Mucosa of stomach (tissue), 1 donor: ENCODE data around the gene EEF2.
"Not testable (repeated sequence)": the region's sequence is repeated elsewhere in the genome, so short reads cannot be mapped to it uniquely, and the experiment has no call there.

Source experiments
- H3K27me3 ChIP-seq: one replicate; pipeline ENCODE4 v1.7.0; 2013; ENCODE audit warnings: mild to moderate bottlenecking, low read length; ENCODE audit not compliant: control insufficient read depth, insufficient read depth
- H3K36me3 ChIP-seq: one replicate; pipeline ENCODE4 v1.7.0; 2013; ENCODE audit warnings: low read length; ENCODE audit not compliant: control insufficient read depth, insufficient read depth
- H3K4me1 ChIP-seq: one replicate; pipeline ENCODE4 v1.7.0; 2013; ENCODE audit warnings: mild to moderate bottlenecking, low read length; ENCODE audit not compliant: control insufficient read depth, insufficient read depth
- H3K4me3 ChIP-seq: one replicate; pipeline ENCODE4 v1.7.0; 2013; ENCODE audit warnings: low read length
- H3K9ac ChIP-seq: one replicate; pipeline ENCODE4 v1.7.0; 2013; ENCODE audit warnings: mild to moderate bottlenecking, low read length, moderate library complexity
- H3K9me3 ChIP-seq: one replicate; pipeline ENCODE4 v1.7.0; 2013; ENCODE audit warnings: mild to moderate bottlenecking, low read length, moderate library complexity; ENCODE audit not compliant: control insufficient read depth
- donor health status: Pancreatic carcinoma.

The EEF2 gene

GRCh38 chr19:3954107-3954506, 31.2 kb downstream of the EEF2 start:
- no peak overlapping the region for H3K9ac ChIP-seq
- H3K4me1 ChIP-seq: no peaks in the 10 kb centered on the region

GRCh38 chr19:3952755-3953276, 32.4 kb downstream of the EEF2 start:
- H3K4me3 ChIP-seq, H3K9me3 ChIP-seq, H3K36me3 ChIP-seq, H3K9ac ChIP-seq, H3K4me1 ChIP-seq, H3K27me3 ChIP-seq: not testable (repeated sequence)

More at GRCh38 chr19:3954107-3954506, 31.2 kb downstream of the EEF2 start:
- Histone ChIP-seq H3K36me3 (no peaks in the 10 kb centered on the region), H3K27me3 (peaks cover 8% of the 10 kb centered on the region), H3K9me3 (no peaks in the 10 kb centered on the region), H3K4me3 (no peak overlapping the region)

DNA sequence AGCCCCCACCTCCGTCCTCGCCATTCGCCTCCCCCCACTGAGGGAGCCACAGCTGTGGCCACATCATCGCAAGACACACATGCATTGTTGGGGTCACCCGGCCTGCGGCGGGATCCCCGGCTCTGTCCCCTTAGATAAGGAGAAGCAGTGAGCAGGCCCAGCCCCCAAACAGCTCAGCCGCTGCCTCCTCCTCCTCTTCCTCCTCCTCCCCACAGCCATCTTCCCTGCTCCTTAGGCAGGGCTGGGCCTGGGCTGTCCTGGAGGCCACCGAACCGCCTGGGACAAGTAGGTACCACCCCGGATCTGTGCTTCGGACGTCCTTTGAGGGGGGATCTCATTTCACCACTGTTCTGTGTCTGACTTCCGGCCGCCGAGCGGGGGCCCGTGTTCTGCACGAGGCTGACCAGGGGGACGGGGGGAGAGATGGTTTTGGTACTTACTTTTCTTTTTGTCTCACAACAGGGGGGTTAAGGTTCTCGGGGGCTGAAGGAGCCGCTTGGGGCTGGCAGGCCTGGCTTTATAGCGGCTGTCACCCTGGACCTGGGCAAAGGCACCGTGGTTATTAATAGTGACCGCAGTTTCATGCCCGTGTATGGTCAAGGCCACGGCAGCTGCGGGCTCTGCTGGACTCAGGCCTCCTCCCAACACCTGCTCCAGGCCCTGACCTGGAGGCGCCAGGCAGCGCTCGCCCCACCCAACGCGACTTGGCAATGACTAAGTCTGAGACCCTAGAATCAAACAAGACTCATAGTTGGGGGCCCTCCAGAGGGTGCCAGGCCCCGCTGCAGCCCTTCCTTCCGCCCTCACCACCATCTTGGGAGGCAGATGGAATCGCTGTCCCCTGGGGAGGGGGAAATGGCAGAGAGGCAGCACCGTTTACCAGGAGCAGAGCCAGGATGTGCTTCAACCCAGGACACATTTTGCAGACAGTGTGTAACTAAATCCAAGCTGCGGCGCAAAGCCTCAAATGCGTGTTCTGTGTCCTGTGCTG, 34.1 kb downstream of the EEF2 start:
- H3K9ac ChIP-seq: no peak overlapping the region
- peaks cover 8% of the 10 kb centered on the region for H3K27me3 ChIP-seq
- H3K4me3 ChIP-seq: no peak overlapping the region
- H3K4me1 ChIP-seq: no peaks in the 10 kb centered on the region
- H3K9me3 ChIP-seq: no peaks in the 10 kb centered on the region
- H3K36me3 ChIP-seq: no peaks in the 10 kb centered on the region

GRCh38 chr19:3949997-3950859, 35.0 kb downstream of the EEF2 start:
- Histone ChIP-seq H3K9ac (no peak overlapping the region), H3K36me3 (no peaks in the 10 kb centered on the region), H3K9me3 (no peaks in the 10 kb centered on the region), H3K4me1 (no peaks in the 10 kb centered on the region), H3K4me3 (no peak overlapping the region), H3K27me3 (peaks cover 8% of the 10 kb centered on the region)

DNA sequence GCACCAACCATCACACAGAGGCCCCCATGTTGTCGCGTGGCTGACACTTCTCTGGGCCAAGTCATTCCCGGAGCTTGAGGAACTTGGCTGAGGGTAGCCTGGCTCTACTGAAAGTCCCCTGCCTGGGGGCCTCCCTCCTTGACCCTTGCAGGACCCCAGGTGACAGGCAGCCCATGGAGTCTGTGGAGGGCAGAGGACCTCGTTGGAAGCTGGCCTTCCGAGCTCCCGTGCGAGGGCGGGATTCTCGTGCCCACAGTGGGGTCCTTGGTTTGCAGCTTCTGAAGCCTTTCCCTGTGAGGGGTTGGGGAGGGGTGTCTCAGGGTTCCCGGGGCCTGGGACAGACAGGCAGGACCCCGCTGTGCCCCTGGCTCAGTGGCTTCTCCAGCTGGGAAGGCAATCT, 36.0 kb downstream of the EEF2 start:
- Histone ChIP-seq H3K4me3 (no peak overlapping the region), H3K4me1 (no peaks in the 10 kb centered on the region), H3K36me3 (no peaks in the 10 kb centered on the region), H3K9me3 (no peaks in the 10 kb centered on the region), H3K27me3 (peaks cover 8% of the 10 kb centered on the region), H3K9ac (no peak overlapping the region)

DNA sequence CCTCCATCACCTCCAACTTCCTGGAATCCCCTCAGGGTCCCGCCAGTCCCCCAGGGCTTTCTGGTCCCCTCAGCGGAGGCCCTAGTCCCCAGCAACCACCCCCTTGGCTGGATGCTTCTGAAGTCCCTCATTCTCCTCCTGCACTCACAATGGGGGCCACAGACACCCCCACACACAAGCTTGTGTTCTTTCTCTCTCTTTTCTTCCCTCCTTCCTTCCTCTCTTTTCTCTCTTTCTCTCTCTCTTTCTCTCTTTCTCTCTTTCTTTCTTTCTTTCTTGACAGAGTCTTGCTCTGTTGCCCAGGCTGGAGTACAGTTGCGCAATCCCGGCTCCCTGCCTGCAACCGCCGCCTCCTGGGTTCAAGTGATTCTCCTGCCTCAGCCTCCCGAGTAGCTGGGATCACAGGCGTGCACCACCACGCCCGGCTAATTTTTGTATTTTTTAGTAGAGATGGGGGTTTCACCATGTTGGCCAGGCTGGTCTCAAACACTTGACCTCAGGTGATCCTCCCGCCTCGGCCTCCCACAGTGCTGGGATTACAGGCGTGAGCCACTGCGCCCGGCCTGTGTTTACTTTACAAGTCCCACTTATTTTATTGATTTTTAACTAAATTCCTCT, 37.8 kb downstream of the EEF2 start:
- H3K36me3 ChIP-seq, H3K9ac ChIP-seq, H3K4me3 ChIP-seq, H3K9me3 ChIP-seq, H3K27me3 ChIP-seq, H3K4me1 ChIP-seq: not testable (repeated sequence)

GRCh38 chr19:3945838-3946237, 39.4 kb downstream of the EEF2 start:
- H3K4me1 ChIP-seq: no peaks in the 10 kb centered on the region
- no peak overlapping the region for H3K9ac ChIP-seq
- no peaks in the 10 kb centered on the region for H3K36me3 ChIP-seq
- peaks cover under 1% of the 10 kb centered on the region for H3K27me3 ChIP-seq
- no peaks in the 10 kb centered on the region for H3K9me3 ChIP-seq
- H3K4me3 ChIP-seq: no peak overlapping the region

- H3K9ac ChIP-seq: no peak overlapping the region
- H3K36me3 ChIP-seq: no peaks in the 10 kb centered on the region
- no peak overlapping the region for H3K4me3 ChIP-seq
- H3K9me3 ChIP-seq: no peaks in the 10 kb centered on the region
- no peaks in the 10 kb centered on the region for H3K4me1 ChIP-seq
- no peaks in the 10 kb centered on the region for H3K27me3 ChIP-seq
Measured at GRCh38 chr19:3944018-3944721, 41.1 kb downstream of the EEF2 start.

GRCh38 chr19:3942790-3943409, 42.4 kb downstream of the EEF2 start:
- Histone ChIP-seq H3K9me3 (no peaks in the 10 kb centered on the region), H3K4me3 (no peak overlapping the region), H3K4me1 (no peaks in the 10 kb centered on the region), H3K36me3 (no peaks in the 10 kb centered on the region), H3K27me3 (no peaks in the 10 kb centered on the region), H3K9ac (no peak overlapping the region)

- H3K9ac ChIP-seq, H3K27me3 ChIP-seq, H3K9me3 ChIP-seq, H3K4me1 ChIP-seq, H3K36me3 ChIP-seq, H3K4me3 ChIP-seq: not testable (repeated sequence)
Measured at GRCh38 chr19:3938300-3938950, 46.8 kb downstream of the EEF2 start.
